SK-N-SH treated with all-trans-retinoic acid at 6 μM for 48 hours (cell line): ENCODE data around the gene ARHGEF7.

Experiments
- ATAC-seq: fragments of 200-7000 bp; cut with Tn5 transposase; 3 replicates; pipeline ENCODE4 v1.9.1; 2020; ENCODE audit warnings: mild to moderate bottlenecking, moderate library complexity
- ARNTL ChIP-seq: fragments of 450-650 bp; formaldehyde crosslinking; IDR thresholded peaks from 2 replicates; pipeline ENCODE4 v1.5.0; 2020; ENCODE audit warnings: low read depth, mild to moderate bottlenecking, moderate library complexity, borderline replicate concordance
- CSDC2 ChIP-seq: fragments of 250-450 bp; sonication (Bioruptor Pico); IDR thresholded peaks from 2 replicates; pipeline ENCODE4 v1.5.0; 2020; ENCODE audit warnings: mild to moderate bottlenecking, moderate library complexity
- ESRRG ChIP-seq: fragments of 250-450 bp; sonication (Bioruptor Pico); IDR thresholded peaks from 2 replicates; pipeline ENCODE4 v1.6.1; 2021; ENCODE audit warnings: mild to moderate bottlenecking
- GLIS3 ChIP-seq: fragments of 250-450 bp; sonication (Bioruptor Pico); IDR thresholded peaks from 2 replicates; pipeline ENCODE4 v1.5.0; 2020; ENCODE audit warnings: mild to moderate bottlenecking, moderate library complexity
- PPARA ChIP-seq: fragments of 250-450 bp; sonication (Bioruptor Pico); IDR thresholded peaks from 2 replicates; pipeline ENCODE4 v1.5.0; 2020; ENCODE audit warnings: mild to moderate bottlenecking, borderline replicate concordance
- RARB ChIP-seq: fragments of 250-450 bp; sonication (Bioruptor Pico); IDR thresholded peaks from 2 replicates; pipeline ENCODE4 v1.8.0; 2021; ENCODE audit warnings: mild to moderate bottlenecking, moderate library complexity
- SNAI2 ChIP-seq: fragments of 250-450 bp; sonication (Bioruptor Pico); IDR thresholded peaks from 2 replicates; pipeline ENCODE4 v1.5.0; 2020; ENCODE audit warnings: mild to moderate bottlenecking, moderate library complexity
- TCF4 ChIP-seq: fragments of 250-450 bp; sonication (Bioruptor Pico); IDR thresholded peaks from 2 replicates; pipeline ENCODE4 v1.8.0; 2021; ENCODE audit warnings: mild to moderate bottlenecking, moderate library complexity, borderline replicate concordance
- TOX ChIP-seq: fragments of 250-450 bp; sonication (Bioruptor Pico); IDR thresholded peaks from 2 replicates; pipeline ENCODE4 v1.8.0; 2021; ENCODE audit warnings: mild to moderate bottlenecking, moderate library complexity, borderline replicate concordance
- ZC3H10 ChIP-seq: fragments of 250-450 bp; sonication (Bioruptor Pico); IDR thresholded peaks from 2 replicates; pipeline ENCODE4 v1.5.1; 2021; ENCODE audit warnings: mild to moderate bottlenecking, moderate library complexity
- ZFP3 ChIP-seq: fragments of 250-450 bp; sonication (Bioruptor Pico); IDR thresholded peaks from 2 replicates; pipeline ENCODE4 v1.5.0; 2020; ENCODE audit warnings: mild to moderate bottlenecking, moderate library complexity
- ZNF565 ChIP-seq: fragments of 450-650 bp; formaldehyde crosslinking; conservative IDR thresholded peaks from 2 replicates; pipeline ENCODE4 v1.5.0; 2020; ENCODE audit warnings: low read depth, mild to moderate bottlenecking, moderate library complexity
- ZNF70 ChIP-seq: fragments of 450-650 bp; formaldehyde crosslinking; IDR thresholded peaks from 2 replicates; pipeline ENCODE4 v1.5.0; 2020; ENCODE audit warnings: mild to moderate bottlenecking, moderate library complexity
- ZNF8 ChIP-seq: fragments of 450-650 bp; formaldehyde crosslinking; IDR thresholded peaks from 2 replicates; pipeline ENCODE4 v1.5.0; 2020; ENCODE audit warnings: mild to moderate bottlenecking, moderate library complexity
- TF ChIP-seq, protein P1 (sequence below): fragments of 250-450 bp; sonication (Bioruptor Pico); IDR thresholded peaks from 2 replicates; pipeline ENCODE4 v1.8.0; 2020; ENCODE audit warnings: mild to moderate bottlenecking, moderate library complexity, borderline replicate concordance
- TF ChIP-seq, protein P2 (sequence below): fragments of 250-450 bp; sonication (Bioruptor Pico); IDR thresholded peaks from 2 replicates; pipeline ENCODE4 v1.5.1; 2020; ENCODE audit warnings: low read depth, mild to moderate bottlenecking, moderate library complexity
- TF ChIP-seq, protein P3 (sequence below): fragments of 250-450 bp; sonication (Bioruptor Pico); IDR thresholded peaks from 2 replicates; pipeline ENCODE4 v1.5.0; 2020; ENCODE audit warnings: mild to moderate bottlenecking, moderate library complexity

Gene ARHGEF7

DNA sequence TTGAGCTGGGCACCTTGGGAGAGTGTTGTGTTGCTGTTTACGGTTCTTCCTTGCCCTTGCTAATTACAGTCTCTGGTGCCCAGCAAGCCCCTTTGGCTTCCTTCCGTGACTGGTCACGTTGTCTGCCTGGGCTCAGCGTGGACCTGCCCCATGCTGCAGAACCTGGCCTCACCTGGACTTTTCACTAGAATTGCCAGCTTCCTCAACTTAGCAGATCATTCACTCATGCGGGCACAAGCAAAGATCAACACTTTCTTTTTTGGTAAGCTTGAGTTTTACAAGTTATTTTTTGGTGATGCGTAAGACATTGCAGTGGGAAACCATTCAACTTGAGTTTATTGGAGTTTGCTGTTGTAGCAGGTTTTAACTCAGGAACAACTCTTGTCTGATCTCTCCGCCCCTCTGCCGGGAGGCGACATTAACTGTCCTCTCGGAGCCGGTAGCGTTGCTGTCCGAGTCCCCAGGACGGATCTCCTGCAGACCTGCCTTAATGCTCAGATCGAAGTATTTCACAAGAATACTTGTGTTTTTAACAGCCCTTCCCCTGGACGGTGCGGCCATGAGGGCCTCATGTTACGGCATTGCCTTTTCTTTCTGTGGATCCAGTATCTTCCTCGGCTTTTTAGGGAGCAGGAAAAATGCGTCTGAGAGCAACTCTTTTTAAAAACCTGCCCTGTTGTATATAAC, 189.6 kb downstream of the ARHGEF7 start:
- no peak for ATAC-seq

DNA sequence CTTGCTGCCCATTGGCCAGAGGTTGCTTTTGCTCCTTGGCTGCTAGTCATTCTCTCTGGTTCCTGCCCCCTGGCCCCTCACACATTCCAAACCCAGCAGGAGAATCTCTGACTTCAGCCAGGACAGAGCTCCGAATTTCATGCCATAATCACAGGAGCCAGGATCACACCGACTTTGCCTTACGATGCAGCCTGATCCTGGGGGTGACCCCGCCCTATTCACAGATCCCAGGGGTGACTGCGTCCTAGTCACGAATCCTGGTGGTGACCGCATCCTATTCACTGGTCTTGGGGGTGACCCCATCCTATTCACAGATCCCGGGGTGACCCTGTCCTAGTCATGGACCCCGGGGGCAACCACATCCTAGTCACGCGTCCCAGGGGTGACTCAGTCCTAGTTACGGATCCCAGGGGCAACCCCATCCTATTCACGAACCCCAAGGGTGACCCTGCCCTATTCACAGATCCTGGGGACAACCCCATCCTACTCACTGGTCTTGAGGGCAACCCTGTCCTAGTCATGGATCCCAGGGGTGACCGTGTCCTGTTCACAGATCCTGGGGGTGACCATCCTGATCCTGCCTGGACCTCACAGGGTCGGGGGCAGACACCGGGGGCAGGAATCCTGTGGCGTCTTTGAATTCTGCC, 198.0 kb downstream of the ARHGEF7 start:
- TF ChIP-seq, protein P1, sequence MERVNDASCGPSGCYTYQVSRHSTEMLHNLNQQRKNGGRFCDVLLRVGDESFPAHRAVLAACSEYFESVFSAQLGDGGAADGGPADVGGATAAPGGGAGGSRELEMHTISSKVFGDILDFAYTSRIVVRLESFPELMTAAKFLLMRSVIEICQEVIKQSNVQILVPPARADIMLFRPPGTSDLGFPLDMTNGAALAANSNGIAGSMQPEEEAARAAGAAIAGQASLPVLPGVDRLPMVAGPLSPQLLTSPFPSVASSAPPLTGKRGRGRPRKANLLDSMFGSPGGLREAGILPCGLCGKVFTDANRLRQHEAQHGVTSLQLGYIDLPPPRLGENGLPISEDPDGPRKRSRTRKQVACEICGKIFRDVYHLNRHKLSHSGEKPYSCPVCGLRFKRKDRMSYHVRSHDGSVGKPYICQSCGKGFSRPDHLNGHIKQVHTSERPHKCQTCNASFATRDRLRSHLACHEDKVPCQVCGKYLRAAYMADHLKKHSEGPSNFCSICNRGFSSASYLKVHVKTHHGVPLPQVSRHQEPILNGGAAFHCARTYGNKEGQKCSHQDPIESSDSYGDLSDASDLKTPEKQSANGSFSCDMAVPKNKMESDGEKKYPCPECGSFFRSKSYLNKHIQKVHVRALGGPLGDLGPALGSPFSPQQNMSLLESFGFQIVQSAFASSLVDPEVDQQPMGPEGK (CRISPR knock-in tag), result no peak
- TF ChIP-seq ESRRG, result no peak
- no peak for TF ChIP-seq CSDC2 (CRISPR knock-in tag)
- TF ChIP-seq PPARA (CRISPR knock-in tag), result no peak
- TF ChIP-seq ZC3H10 (CRISPR knock-in tag), result no peak
- TF ChIP-seq ZNF8, result no peak
- TF ChIP-seq ZNF70 (CRISPR knock-in tag), result no peak
- no peak for TF ChIP-seq ARNTL (CRISPR knock-in tag)
- no peak for TF ChIP-seq ZNF565 (CRISPR knock-in tag)
- TF ChIP-seq, protein P2, sequence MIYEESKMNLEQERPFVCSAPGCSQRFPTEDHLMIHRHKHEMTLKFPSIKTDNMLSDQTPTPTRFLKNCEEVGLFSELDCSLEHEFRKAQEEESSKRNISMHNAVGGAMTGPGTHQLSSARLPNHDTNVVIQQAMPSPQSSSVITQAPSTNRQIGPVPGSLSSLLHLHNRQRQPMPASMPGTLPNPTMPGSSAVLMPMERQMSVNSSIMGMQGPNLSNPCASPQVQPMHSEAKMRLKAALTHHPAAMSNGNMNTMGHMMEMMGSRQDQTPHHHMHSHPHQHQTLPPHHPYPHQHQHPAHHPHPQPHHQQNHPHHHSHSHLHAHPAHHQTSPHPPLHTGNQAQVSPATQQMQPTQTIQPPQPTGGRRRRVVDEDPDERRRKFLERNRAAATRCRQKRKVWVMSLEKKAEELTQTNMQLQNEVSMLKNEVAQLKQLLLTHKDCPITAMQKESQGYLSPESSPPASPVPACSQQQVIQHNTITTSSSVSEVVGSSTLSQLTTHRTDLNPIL, result no peak
- no peak for TF ChIP-seq GLIS3 (CRISPR knock-in tag)
- ATAC-seq, result no peak

More for the DNA sequence above, 189.6 kb downstream of the ARHGEF7 start:
- TF ChIP-seq ZNF70 (CRISPR knock-in tag) (no peak), PPARA (CRISPR knock-in tag) (no peak), ARNTL (CRISPR knock-in tag) (no peak)
- TF ChIP-seq, all 23 proteins: peak for 0

DNA sequence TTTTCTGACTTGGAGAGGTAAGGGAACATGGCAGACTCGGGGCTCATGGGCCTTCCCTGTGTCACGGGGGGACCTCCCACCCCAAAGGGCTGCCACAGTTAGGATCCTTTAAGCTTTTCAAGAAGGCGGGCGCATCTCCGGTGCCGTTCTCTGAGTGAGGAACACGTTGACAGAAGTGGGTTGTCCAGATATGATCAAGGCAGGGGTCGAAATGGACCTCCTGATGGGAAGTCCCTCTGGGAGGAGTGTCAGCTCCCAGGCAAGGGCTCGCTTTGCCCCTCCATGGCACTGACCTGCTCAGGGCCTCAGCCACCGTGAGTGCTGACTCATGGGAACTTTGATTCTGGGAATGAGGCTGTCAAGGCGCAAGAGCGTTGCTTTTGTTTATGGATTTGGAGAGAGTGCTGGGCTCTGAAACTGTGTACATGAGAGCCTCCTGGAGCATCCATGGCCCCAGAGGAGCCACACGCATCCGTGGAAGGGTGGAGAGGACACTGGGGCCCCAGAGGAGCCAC, 198.9 kb downstream of the ARHGEF7 start:
- no peak for TF ChIP-seq ZNF8
- TF ChIP-seq, all 23 proteins: peak for 0
- ATAC-seq, result no peak

DNA sequence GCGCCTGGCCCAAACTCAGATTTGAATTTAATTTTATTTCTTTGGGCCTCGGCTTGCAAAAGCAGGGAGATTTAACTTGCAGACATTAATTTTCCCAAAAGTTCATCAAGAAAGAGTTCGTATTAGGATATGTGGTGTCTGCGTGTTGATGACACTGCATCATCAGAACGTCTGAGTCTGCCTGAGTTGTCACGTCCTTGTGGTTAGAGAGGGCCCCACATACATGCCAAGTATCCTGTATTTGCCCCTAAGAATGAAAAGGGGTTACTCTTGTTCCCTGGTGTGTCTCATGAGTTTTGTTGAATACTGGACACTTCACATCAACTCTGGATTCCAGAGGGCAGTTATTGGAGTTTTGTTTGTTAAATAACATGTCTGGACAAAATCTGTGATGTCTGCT, 199.7 kb downstream of the ARHGEF7 start:
- ATAC-seq, result no peak
- no peak for TF ChIP-seq ARNTL (CRISPR knock-in tag)
- no peak for TF ChIP-seq SNAI2 (CRISPR knock-in tag)
- no peak for TF ChIP-seq ESRRG
- TF ChIP-seq, protein P2, result no peak
- no peak for TF ChIP-seq TOX (CRISPR knock-in tag)
- TF ChIP-seq, protein P1 (CRISPR knock-in tag), result no peak
- no peak for TF ChIP-seq ZFP3 (CRISPR knock-in tag)
- TF ChIP-seq TCF4, result no peak
- TF ChIP-seq, protein P3, sequence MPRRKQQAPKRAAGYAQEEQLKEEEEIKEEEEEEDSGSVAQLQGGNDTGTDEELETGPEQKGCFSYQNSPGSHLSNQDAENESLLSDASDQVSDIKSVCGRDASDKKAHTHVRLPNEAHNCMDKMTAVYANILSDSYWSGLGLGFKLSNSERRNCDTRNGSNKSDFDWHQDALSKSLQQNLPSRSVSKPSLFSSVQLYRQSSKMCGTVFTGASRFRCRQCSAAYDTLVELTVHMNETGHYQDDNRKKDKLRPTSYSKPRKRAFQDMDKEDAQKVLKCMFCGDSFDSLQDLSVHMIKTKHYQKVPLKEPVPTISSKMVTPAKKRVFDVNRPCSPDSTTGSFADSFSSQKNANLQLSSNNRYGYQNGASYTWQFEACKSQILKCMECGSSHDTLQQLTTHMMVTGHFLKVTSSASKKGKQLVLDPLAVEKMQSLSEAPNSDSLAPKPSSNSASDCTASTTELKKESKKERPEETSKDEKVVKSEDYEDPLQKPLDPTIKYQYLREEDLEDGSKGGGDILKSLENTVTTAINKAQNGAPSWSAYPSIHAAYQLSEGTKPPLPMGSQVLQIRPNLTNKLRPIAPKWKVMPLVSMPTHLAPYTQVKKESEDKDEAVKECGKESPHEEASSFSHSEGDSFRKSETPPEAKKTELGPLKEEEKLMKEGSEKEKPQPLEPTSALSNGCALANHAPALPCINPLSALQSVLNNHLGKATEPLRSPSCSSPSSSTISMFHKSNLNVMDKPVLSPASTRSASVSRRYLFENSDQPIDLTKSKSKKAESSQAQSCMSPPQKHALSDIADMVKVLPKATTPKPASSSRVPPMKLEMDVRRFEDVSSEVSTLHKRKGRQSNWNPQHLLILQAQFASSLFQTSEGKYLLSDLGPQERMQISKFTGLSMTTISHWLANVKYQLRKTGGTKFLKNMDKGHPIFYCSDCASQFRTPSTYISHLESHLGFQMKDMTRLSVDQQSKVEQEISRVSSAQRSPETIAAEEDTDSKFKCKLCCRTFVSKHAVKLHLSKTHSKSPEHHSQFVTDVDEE (CRISPR knock-in tag), result no peak
- TF ChIP-seq RARB, result no peak
- no peak for TF ChIP-seq ZNF70 (CRISPR knock-in tag)
